ENCODE measurements around the gene PRSS36.

Gene PRSS36

GRCh38 chr16:31094424-31095120 is 55.3 kb downstream of the PRSS36 start, which contains the start of gene VKORC1:
VKORC1 (minus strand) TSS chr16:31094797; CDS start chr16:31094729, 68 bp downstream.
- peak within 1 kb of the TSS; percentile 93 for H3K4me3 ChIP-seq (ENCODE audit: low read length)
- no peak; the same call in 1 of the 2 replicates for TF ChIP-seq CTCF (conservative IDR thresholded peaks at IDR 0.05; ENCODE audit: low read length)
- DNase-seq (ENCODE audit: low read depth): peak; percentile 97

GRCh38 chr16:31094088-31094423 is 55.8 kb downstream of the PRSS36 start:
- no peak for TF ChIP-seq CTCF (conservative IDR thresholded peaks at IDR 0.05; ENCODE audit: low read length)
- DNase-seq (ENCODE audit: low read depth): no peak
- H3K4me3 ChIP-seq (ENCODE audit: low read length): peak overlapping the region; percentile 93

GRCh38 chr16:31093132-31093703 is 56.6 kb downstream of the PRSS36 start:
- H3K4me3 ChIP-seq (ENCODE audit: low read length): peak overlapping the region; percentile 93
- no peak for TF ChIP-seq CTCF (conservative IDR thresholded peaks at IDR 0.05; ENCODE audit: low read length)
- peak; percentile 31 for DNase-seq (ENCODE audit: low read depth)

- peak; percentile 44 for DNase-seq (ENCODE audit: low read depth)
- no peak for TF ChIP-seq CTCF (conservative IDR thresholded peaks at IDR 0.05; ENCODE audit: low read length)
- H3K4me3 ChIP-seq (ENCODE audit: low read length): no peak overlapping the region
Observed at GRCh38 chr16:31092330-31092729, 57.5 kb downstream of the PRSS36 start.

GRCh38 chr16:31090540-31090939 is 59.3 kb downstream of the PRSS36 start:
- TF ChIP-seq CTCF (conservative IDR thresholded peaks at IDR 0.05; ENCODE audit: low read length): no peak
- peak; percentile 42 for DNase-seq (ENCODE audit: low read depth)
- H3K4me3 ChIP-seq (ENCODE audit: low read length): no peak overlapping the region

GRCh38 chr16:31089199-31089598 is 60.7 kb downstream of the PRSS36 start:
- no peak for TF ChIP-seq CTCF (conservative IDR thresholded peaks at IDR 0.05; ENCODE audit: low read length)
- no peak for DNase-seq (ENCODE audit: low read depth)
- no peak overlapping the region for H3K4me3 ChIP-seq (ENCODE audit: low read length)

Measured in AG10803 (cell line).